Measurements from ENCODE around the gene COL4A6. TPM values are rescaled to one million over a fixed set of nuclear protein-coding genes. Genes with fewer than 3 reads are reported as not detected.

The COL4A6 gene
- total and polyA plus RNA-seq, 10 donors, result 0.15 to 4.8 (median 0.84) TPM

DNA sequence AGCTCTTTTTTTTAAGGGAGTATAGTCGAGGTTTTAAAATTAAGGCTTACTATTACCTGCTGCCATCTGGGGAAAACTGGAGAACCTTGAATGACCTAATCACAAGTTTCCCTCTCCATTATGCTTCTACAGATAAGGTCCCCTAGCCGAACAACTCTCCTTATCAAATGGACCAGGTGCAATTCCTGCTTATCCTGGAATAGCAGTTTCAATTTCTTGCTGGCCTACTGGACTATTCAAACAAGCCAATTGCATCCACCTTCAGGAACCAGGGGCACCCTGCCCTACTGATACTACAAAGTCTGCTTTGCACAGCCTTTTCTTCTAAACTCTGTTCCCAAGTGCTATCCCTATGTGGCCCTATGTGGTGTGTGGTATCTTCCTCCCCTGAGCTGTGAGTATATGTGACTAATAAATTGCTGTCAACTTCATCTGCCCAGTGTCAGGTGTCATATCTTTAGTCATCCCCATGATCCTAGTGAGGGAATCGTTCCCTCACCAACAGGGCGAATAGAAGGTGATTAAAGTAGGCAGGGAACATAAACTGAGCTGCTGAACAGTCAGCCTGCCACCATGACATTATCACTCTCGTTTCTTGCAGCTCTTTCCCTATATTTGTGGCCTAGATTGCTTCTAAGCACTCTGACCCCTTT, 218.1 kb downstream of the COL4A6 start:
- Histone ChIP-seq H3K4me1 (peaks cover 0 to 5% (median 0%) of the 10 kb centered on the region in 6 donors), H3K27ac (no peak overlapping the region), H3K27me3 (replicated peaks in 1 of 7) (peaks cover 0 to 3% (median 0%) of the 10 kb centered on the region in 7 donors), H3K36me3 (no peaks in the 10 kb centered on the region), H3K9me3 (no peaks in the 10 kb centered on the region), H3K4me3 (no peak overlapping the region)
- TF ChIP-seq POLR2A (IDR thresholded peaks at IDR 0.05), result no peak
- no peak for TF ChIP-seq POLR2AphosphoS5 (IDR thresholded peaks at IDR 0.05)
- no peak for TF ChIP-seq CTCF (IDR thresholded peaks at IDR 0.05 in 8 of 11, conservative IDR thresholded peaks at IDR 0.05 in 3 of 11)
- WGBS, 5 donors, result 68 to 88% (median 82%) methylated on average over 5 of the region's 5 CpGs
- intact Hi-C loops (cut with DNase I; ENCODE audit: low total_unique reads), result no loop called here
- no peak for DNase-seq

DNA sequence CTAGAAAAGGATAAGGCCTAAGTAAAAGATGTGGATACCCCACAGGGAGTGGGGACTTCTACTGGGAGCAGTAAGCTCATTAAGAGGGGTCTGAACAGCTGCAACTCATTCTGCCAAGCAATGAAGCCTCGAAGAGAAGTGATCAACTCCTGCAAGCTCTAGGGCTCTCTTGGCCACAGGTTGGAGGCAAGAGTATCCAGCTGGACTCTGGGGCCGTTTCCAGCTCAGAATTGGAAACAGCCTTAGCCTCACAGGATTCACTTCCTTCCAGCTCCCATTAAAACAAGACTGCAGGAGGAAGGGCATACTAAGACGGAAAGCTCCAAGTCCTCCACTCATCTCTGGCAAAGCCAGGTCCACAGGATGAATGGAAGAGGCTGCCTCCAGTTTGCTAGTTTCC, 220.3 kb downstream of the COL4A6 start:
- Histone ChIP-seq H3K4me1 (no peaks in the 10 kb centered on the region), H3K27ac (no peak overlapping the region), H3K4me3 (no peak overlapping the region), H3K36me3 (no peaks in the 10 kb centered on the region), H3K9me3 (no peaks in the 10 kb centered on the region), H3K27me3 (replicated peaks in 1 of 7) (peaks cover 0 to 6% (median 0%) of the 10 kb centered on the region in 7 donors)
- no peak for TF ChIP-seq POLR2A (IDR thresholded peaks at IDR 0.05)
- TF ChIP-seq POLR2AphosphoS5 (IDR thresholded peaks at IDR 0.05), result no peak
- no peak for TF ChIP-seq CTCF (IDR thresholded peaks at IDR 0.05 in 8 of 11, conservative IDR thresholded peaks at IDR 0.05 in 3 of 11)
- 29 to 68% (median 60%) methylated on average over 2 to 3 of the region's 3 CpGs for WGBS, 5 donors
- no peak for DNase-seq
- intact Hi-C loops (cut with DNase I; ENCODE audit: low total_unique reads), result no loop called here

- H3K27me3 ChIP-seq (replicated peaks in 1 of 7), result peaks cover 0 to 6% (median 0%) of the 10 kb centered on the region in 7 donors
- DNase-seq, result no peak
- intact Hi-C loops (cut with DNase I; ENCODE audit: low total_unique reads), result no loop called here
- no peak overlapping the region for H3K27ac ChIP-seq
- H3K4me3 ChIP-seq, result no peak overlapping the region
- TF ChIP-seq CTCF (IDR thresholded peaks at IDR 0.05 in 8 of 11, conservative IDR thresholded peaks at IDR 0.05 in 3 of 11) (no peak), POLR2AphosphoS5 (IDR thresholded peaks at IDR 0.05) (no peak), POLR2A (IDR thresholded peaks at IDR 0.05) (no peak)
- no peaks in the 10 kb centered on the region for H3K36me3 ChIP-seq
- 67 to 94% (median 71%) methylated on average over 3 of the region's 3 CpGs for WGBS, 5 donors
- no peaks in the 10 kb centered on the region for H3K4me1 ChIP-seq
- no peaks in the 10 kb centered on the region for H3K9me3 ChIP-seq
Measured at GRCh38 chrX:108216919-108217571, 221.2 kb downstream of the COL4A6 start.

- Histone ChIP-seq H3K27ac (peak overlapping the region in 1 of 8 donors; percentile 8), H3K9me3 (no peaks in the 10 kb centered on the region), H3K27me3 (replicated peaks in 1 of 7) (peaks cover 0 to 6% (median 0%) of the 10 kb centered on the region in 7 donors), H3K4me3 (no peak overlapping the region), H3K36me3 (no peaks in the 10 kb centered on the region), H3K4me1 (no peaks in the 10 kb centered on the region)
- TF ChIP-seq POLR2A (IDR thresholded peaks at IDR 0.05), result no peak
- no peak for TF ChIP-seq CTCF (IDR thresholded peaks at IDR 0.05 in 8 of 11, conservative IDR thresholded peaks at IDR 0.05 in 3 of 11)
- no peak for TF ChIP-seq POLR2AphosphoS5 (IDR thresholded peaks at IDR 0.05)
- WGBS, 5 donors, result 50 to 72% (median 66%) methylated on average over 1 of the region's 1 CpG
- DNase-seq, result no peak
- intact Hi-C loops (cut with DNase I; ENCODE audit: low total_unique reads), result no loop called here
Measured at GRCh38 chrX:108216405-108216804, 221.8 kb downstream of the COL4A6 start.
